Ovary (tissue), 3 donors: ENCODE results near the gene GGT6.

Experiments used
- CTCF ChIP-seq, 3 donors: fragments of 450-650 bp in 2 of 3; fragments of 200-600 bp in 1 of 3; IDR thresholded peaks; one replicate each; pipeline versions ENCODE4 v1.5.1 to v1.8.0; 2016 to 2022; ENCODE audit warnings: antibody characterized with exemption in 3 of 3, mild to moderate bottlenecking in 1 of 3
- EP300 ChIP-seq: sonication (generic); formaldehyde crosslinking; IDR thresholded peaks from one replicate; pipeline ENCODE4 v1.6.1; 2017; ENCODE audit warnings: antibody characterized with exemption
- POLR2A ChIP-seq: fragments of 450-650 bp; IDR thresholded peaks from one replicate; pipeline ENCODE4 v1.6.1; 2017; ENCODE audit warnings: antibody characterized with exemption, mild to moderate bottlenecking, moderate library complexity
- donor health status: DM: no; HTN: no; CAD: no.

DNA sequence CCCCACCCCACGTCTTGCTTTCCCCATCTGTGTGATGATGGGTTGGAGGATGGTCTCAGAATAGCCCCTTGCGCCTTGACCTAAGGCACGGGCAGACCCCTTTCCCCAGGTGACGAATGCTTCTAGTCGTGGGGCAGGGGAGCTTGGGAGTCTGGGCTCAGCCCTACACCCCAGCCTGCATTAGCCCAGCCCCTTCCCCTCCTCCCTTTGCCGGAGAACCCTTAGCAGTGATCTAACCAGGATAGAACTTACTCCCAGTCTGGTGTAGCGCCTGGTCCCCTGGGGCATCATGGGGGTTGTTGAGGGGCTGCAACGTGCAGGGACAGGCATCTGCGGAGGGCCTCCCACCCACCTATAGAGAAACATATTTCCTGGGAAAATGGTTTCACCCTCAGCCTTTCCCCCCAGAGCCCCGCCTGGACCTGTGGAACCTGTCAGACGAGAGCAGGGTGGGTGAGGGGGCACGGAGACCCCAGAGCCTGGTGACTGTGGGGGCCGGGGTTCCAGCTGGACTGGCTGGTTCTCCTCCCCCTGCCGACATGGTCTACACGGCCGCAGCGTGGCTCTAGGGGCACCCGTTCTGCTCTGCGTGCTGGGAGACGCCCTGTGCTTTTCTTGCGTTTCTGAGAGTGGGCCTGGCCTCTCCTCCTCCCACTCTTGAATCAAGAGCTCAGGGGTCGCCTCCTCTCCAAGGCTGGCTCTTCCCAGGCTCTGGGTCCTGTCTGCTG lies 28.7 kb upstream of the GGT6 start:
- TF ChIP-seq CTCF (IDR thresholded peaks at IDR 0.05), result no peak
- no peak for TF ChIP-seq EP300
- TF ChIP-seq POLR2A, result no peak
